GM21723 (cell line): ENCODE results near the gene ADAMTSL1.

Experiments used
- ATAC-seq: cut with Tn5 transposase; IDR thresholded peaks from one replicate; pipeline ENCODE4 v1.9.1; 2021; ENCODE audit warnings: mild to moderate bottlenecking, moderate library complexity; ENCODE audit not compliant: unreplicated experiment

Gene ADAMTSL1

GRCh38 chr9:18723366-18723765 lies 249.4 kb downstream of the ADAMTSL1 start:
- ATAC-seq: no peak

GRCh38 chr9:18726546-18726945 lies 252.6 kb downstream of the ADAMTSL1 start:
- ATAC-seq: no peak

DNA sequence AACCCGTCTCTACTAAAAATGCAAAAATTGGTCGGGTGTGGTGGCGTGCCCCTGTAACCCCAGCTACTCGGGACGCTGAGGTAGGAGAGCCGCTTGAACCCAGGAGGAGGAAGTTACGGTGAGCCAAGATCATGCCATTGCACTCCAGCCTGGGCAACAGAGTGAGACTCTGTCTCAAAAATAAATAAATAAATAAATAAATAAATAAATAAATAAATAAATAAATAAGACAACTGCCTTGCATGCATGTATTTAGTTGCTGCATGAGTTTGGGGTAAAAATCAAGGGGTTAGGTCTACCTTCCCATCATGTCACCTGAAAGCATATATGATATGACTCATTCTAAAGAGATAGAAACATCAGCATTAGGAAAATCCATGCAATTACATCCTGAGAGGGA lies 254.0 kb downstream of the ADAMTSL1 start:
- no peak for ATAC-seq

- no peak for ATAC-seq
These were observed 254.7 kb downstream of the ADAMTSL1 start for GRCh38 chr9:18728642-18729041.

GRCh38 chr9:18730241-18730640 lies 256.3 kb downstream of the ADAMTSL1 start:
- no peak for ATAC-seq

DNA sequence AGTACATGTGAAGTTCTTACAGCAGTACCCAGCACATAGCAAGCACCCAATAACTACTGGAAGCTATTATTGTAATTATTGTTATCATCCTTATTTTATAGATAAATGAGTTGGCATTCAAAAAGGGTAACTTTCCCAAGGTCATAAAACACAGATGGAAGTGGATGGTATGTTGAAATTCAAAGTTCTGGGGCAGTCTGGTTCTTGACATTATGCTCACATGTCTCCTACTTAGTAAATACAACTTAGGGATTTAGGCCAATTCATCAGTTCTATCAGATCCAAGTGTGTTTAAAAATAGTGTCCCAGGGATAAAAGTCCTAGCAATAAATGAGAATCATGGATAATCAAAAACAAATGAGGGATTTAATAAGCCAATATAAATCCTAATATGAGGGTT lies 265.2 kb downstream of the ADAMTSL1 start:
- no peak for ATAC-seq

- no peak for ATAC-seq
These were observed 265.8 kb downstream of the ADAMTSL1 start for GRCh38 chr9:18739641-18740318.

DNA sequence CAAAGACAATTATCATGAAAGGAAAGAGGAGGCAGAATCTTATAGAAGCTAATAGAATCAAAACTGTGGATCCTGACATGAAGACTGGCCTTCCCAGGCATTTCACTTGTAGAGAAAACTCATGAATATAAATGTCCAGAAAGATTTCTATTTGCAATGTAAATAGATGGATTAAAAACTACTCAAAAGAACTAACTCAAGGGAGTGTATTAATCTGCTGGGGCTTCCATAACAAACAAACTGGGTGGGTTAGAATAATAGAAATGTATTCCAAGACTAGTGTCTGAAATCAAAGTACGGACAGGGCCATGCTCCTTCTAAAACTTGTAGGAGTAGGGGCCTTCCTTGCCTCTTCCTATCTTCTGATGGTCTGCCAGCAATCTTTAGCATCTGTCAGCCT lies 267.4 kb downstream of the ADAMTSL1 start:
- no peak for ATAC-seq

DNA sequence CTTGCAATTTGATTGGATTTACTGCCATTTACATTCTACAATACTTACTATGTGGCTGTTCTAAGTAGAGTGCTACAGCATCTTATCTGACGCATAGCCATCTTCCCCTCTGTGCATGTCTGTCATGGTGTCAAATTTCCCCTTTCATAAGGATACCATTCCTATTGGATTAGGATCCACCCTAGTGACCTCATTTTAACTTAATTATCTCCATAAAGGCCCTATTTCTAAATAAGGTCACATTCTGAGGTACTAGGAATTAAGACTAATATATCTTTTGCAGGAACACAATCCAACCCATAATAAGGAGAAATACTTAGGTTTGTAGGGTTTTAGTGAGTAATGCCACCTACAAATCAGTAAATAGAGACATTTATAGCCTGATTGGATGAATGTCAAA lies 268.0 kb downstream of the ADAMTSL1 start:
- ATAC-seq: no peak

DNA sequence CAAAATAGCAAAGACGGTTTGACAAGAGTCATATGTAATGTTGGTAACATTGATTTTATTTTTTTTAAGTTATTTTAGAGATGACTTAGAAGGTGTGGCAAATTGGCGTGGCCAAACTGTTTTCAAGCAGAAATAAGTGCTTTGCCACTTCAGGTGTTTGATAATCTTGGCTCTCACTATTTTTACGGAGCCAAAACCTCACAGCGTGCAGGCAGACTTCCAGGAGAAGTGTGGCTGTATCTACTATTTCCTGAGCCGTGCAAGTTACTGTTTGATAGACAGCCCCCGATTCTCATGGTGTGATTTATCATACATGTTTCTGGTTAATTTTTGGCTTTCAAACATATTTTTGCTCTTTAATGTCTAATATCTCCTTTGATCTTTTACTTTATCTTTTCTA lies 269.5 kb downstream of the ADAMTSL1 start:
- ATAC-seq: no peak

- ATAC-seq: no peak
These were observed 270.0 kb downstream of the ADAMTSL1 start for GRCh38 chr9:18743971-18744370.

- no peak for ATAC-seq
These were observed 271.8 kb downstream of the ADAMTSL1 start for GRCh38 chr9:18745710-18746109.

GRCh38 chr9:18746631-18747030 lies 272.7 kb downstream of the ADAMTSL1 start:
- ATAC-seq: no peak

GRCh38 chr9:18747595-18747994 lies 273.6 kb downstream of the ADAMTSL1 start:
- no peak for ATAC-seq

DNA sequence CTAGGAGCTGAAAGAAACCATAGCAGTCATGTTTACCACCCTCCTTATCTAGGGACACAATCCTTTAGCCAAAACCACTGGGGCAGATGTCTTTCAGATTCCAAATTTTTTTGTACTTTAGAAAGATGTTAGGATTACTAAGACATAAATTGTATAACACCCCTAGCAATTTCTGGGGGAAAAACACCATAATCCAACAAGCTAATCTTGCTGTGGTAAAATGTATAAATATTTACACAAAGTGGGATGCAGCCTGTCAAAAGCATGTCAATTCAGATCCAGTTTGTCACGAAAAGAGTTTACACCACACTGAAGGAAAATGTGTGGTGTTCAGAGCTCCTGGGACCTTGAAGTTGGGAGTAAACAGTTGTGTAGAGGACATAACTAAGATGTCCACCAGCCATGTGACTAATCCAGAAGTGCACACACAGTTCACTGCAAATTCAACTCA lies 274.3 kb downstream of the ADAMTSL1 start:
- no peak for ATAC-seq

DNA sequence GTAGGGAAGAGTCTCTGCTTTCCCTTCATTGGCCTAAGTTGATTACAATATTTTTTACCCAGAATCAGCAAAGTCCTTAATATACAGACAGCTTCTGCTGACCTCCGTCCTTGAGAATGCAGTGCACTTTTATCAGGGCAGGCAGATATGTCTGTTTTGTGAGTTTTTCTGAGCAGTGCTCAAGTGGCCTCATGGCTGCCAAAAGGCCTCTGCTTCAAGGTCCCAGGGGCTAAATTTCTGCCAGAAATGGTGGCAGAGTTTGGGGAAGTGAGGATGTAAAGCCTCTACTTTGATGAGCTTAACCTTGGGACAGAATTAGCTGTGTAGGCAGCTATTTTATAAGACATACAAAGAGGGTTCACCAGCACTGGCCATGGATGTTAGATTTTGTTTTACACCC lies 275.8 kb downstream of the ADAMTSL1 start:
- no peak for ATAC-seq

DNA sequence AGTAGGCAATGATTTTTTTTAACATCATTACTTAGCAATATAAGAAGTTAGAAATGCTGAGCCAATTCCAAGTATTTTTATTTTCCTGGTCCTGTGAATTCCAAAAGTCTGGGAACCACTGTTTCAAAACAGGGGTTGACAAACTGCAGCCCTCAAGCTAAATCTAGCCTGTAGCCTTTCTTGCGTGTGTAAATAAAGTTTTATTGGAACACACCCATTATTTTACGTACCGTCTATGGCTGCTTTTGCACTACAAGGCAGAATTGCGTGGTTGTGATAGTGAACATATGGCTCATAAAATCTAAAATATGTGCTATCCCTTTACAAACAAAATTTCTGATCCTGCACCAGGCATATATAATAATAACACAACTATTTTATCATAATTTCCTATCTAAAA lies 280.0 kb downstream of the ADAMTSL1 start:
- no peak for ATAC-seq

DNA sequence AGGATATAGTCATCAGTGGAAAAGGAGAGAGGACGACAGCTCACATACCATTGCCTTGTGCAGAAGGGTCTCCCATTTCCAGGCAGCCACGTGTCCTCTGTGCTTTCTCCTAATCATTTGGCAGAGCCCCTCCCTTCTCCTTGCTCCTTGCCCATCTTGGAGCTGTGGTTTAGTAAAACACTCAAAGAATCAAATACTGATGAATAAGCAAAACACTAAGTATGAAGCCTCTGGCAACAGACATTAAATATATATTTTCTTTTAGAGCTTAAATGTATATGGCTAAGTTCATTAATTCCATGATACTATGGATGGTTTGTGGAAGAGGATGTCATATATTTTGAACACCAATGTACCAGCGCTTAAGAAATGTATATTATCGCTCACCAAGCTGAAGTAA lies 280.6 kb downstream of the ADAMTSL1 start:
- ATAC-seq: no peak

GRCh38 chr9:18755263-18755662 lies 281.3 kb downstream of the ADAMTSL1 start:
- no peak for ATAC-seq

- ATAC-seq: peak; percentile 74
These were observed 282.8 kb downstream of the ADAMTSL1 start for GRCh38 chr9:18756712-18757125.

- no peak for ATAC-seq
These were observed 285.9 kb downstream of the ADAMTSL1 start for GRCh38 chr9:18759827-18760226.

DNA sequence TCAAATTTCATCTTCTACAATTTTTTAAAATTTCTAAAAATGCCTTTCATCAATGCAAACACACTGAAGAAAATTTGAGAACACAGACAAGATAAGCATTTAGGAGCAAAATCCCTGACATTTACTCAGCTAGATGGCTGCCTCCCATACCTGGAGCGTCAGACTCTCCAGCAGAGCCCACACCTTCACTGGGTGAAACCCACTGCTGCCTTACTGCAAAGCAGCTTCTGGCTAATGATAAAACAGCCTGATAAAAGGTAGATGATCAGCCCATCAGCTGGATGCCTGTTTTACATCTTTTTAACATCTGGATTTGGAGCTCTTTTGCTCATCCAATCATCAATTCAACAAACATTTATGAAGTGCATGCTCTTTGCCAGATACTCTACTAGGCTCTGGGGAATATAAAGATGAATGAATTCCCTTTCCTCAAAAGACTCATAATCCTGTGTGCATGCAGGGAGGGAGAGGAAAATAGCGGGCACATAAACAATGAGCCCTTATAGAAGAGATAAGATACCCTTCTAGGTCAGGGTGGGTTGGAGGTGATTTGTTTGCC lies 287.9 kb downstream of the ADAMTSL1 start:
- ATAC-seq: no peak

DNA sequence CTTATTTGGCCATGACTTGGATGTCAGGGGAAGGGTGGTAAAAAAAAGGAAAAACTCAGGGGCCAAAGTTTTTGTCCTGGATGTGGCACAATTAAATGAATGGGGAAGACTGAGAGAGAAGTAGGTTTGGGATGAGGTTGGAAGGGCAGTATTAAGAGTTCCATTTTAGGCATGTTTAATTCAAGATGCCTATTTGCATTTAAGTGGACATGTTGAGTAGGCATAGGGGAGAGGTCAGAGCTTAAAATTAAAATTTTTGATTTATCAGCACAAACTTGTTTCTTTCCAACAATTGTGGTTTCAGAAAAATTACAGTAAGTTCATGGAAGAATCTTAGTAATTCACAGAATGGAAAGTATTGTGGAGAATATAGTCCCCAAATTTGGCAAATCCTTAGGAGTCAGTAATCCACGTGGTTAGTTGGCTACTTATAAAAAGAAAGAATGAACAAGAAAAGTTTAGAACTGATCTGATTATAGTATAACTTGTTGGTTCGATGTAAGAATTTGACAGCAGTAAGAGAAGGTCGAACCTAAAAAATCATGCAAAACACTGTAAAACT lies 293.1 kb downstream of the ADAMTSL1 start:
- ATAC-seq: no peak
